Neural progenitor cell (in vitro differentiated cells): ENCODE measurements around the gene MIPEP. TPM values are rescaled to one million over a fixed set of nuclear protein-coding genes. Genes with fewer than 3 reads are reported as not detected.
A peak's percentile ranks its signal among the peaks of the same experiment; 100 is the strongest.

Experiments
- DNase-seq: peaks from one replicate; pipeline ENCODE4 v3.0.0-alpha.2; 2016; ENCODE audit warnings: low spot score
- H2AFZ ChIP-seq: fragments of 200-600 bp; sonication (generic); replicated peaks from 2 replicates; pipeline ENCODE4 v1.6.1; 2016; ENCODE audit warnings: antibody characterized with exemption
- H3F3A ChIP-seq: fragments of 200-600 bp; sonication (generic); 2 replicates; pipeline ENCODE4 v1.6.1; 2016; ENCODE audit warnings: antibody characterized with exemption, low read depth
- H3K27ac ChIP-seq: fragments of 200-600 bp; sonication (generic); 2 replicates; pipeline ENCODE4 v1.5.1; 2016; ENCODE audit warnings: mild to moderate bottlenecking
- H3K27me3 ChIP-seq: fragments of 200-600 bp; sonication (generic); 2 replicates; pipeline ENCODE4 v1.6.1; 2016; ENCODE audit warnings: mild to moderate bottlenecking, moderate library complexity
- H3K36me3 ChIP-seq: fragments of 200-600 bp; sonication (generic); 2 replicates; pipeline ENCODE4 v1.5.1; 2016
- H3K4me1 ChIP-seq: fragments of 200-600 bp; sonication (generic); 2 replicates; pipeline ENCODE4 v1.6.1; 2016; ENCODE audit warnings: mixed run types
- H3K4me2 ChIP-seq: fragments of 200-600 bp; sonication (generic); 2 replicates; pipeline ENCODE4 v1.6.1; 2016
- H3K4me3 ChIP-seq: fragments of 200-600 bp; sonication (generic); 2 replicates; pipeline ENCODE4 v1.5.1; 2016
- H3K79me2 ChIP-seq: fragments of 200-600 bp; sonication (generic); 2 replicates; pipeline ENCODE4 v1.6.1; 2016; ENCODE audit warnings: low read depth
- H3K9ac ChIP-seq: fragments of 200-600 bp; sonication (generic); 2 replicates; pipeline ENCODE4 v1.6.1; 2016
- H3K9me3 ChIP-seq: fragments of 200-600 bp; sonication (generic); 2 replicates; pipeline ENCODE4 v1.5.1; 2016; ENCODE audit warnings: low read depth
- H4K20me1 ChIP-seq: fragments of 200-600 bp; sonication (generic); 2 replicates; pipeline ENCODE4 v1.6.1; 2016; ENCODE audit warnings: low read depth
- H3K27ac Mint-ChIP-seq: 3 replicates; pipeline ENCODE4 v1.8.0; 2021; ENCODE audit warnings: mixed read lengths
- H3K27me3 Mint-ChIP-seq: 2 replicates; pipeline ENCODE4 v1.8.0; 2022; ENCODE audit warnings: low read depth, mild to moderate bottlenecking, inconsistent platforms, moderate library complexity, mixed read lengths; ENCODE audit not compliant: insufficient read depth
- H3K36me3 Mint-ChIP-seq: 3 replicates; pipeline ENCODE4 v1.8.0; 2021; ENCODE audit warnings: mixed read lengths
- H3K4me1 Mint-ChIP-seq: 3 replicates; pipeline ENCODE4 v1.8.0; 2021; ENCODE audit warnings: mixed read lengths
- H3K4me3 Mint-ChIP-seq: 3 replicates; pipeline ENCODE4 v1.8.0; 2021; ENCODE audit warnings: mild to moderate bottlenecking, moderate library complexity, mixed read lengths
- H3K9me3 Mint-ChIP-seq: 3 replicates; pipeline ENCODE4 v1.8.0; 2020; ENCODE audit warnings: mixed read lengths
- EZH2 ChIP-seq: fragments of 200-600 bp; sonication (generic); IDR thresholded peaks from 2 replicates; pipeline ENCODE4 v1.6.1; 2017; ENCODE audit warnings: antibody characterized with exemption, mild to moderate bottlenecking, moderate library complexity
- EZH2phosphoT487 ChIP-seq: fragments of 200-600 bp; sonication (generic); IDR thresholded peaks from 2 replicates; pipeline ENCODE4 v1.6.1; 2017; ENCODE audit warnings: antibody characterized with exemption
- total RNA-seq: library from RNA; depleted of rRNA; stranded (reverse); fragments of >200 nt; gene quantifications from 2 replicates; pipeline ENCODE4 v1.2.3, GENCODE V29; 2015; ENCODE audit warnings: low replicate concordance
- TF ChIP-seq, protein P1 (sequence below): fragments of 200-600 bp; sonication (generic); IDR thresholded peaks from 2 replicates; pipeline ENCODE4 v1.5.1; 2017; ENCODE audit warnings: antibody characterized with exemption, mild to moderate bottlenecking

The MIPEP gene
- total RNA-seq, 1 donor from 2014 or later: 22.8 TPM

DNA sequence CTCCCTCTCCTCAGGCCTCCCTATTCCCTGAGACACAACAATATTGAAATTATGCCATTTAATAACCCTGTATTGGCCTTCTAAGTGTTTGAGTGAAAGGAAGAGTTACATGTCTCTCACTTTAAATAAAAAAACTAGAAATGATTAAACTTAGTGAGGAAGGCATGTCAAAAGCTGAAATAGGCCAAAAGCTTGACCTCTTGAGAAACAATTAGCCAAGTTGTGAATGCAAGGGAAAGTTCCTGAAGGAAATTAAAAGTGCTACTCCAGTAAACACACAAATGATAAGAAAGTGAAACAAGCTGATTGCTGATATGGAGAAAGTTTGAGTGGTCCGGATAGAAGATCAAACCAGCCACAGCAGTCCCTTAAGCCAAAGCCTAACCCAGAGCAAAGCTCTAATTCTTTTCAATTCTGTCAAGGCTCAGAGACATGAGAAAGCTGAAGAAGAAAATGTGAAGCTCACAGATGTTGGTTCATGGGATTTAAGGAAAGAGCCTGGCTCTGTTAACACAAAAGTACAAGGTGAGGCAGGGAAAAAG, 191.4 kb downstream of the MIPEP start:
- H3K27ac Mint-ChIP-seq: no peak overlapping the region
- Histone ChIP-seq H3K79me2 (no peaks in the 10 kb centered on the region), H3K27ac (no peak overlapping the region), H4K20me1 (no peaks in the 10 kb centered on the region), H3K9ac (no peak overlapping the region), H3F3A (no peaks in the 10 kb centered on the region), H3K27me3 (no peaks in the 10 kb centered on the region), H3K4me2 (no peak overlapping the region), H3K9me3 (no peaks in the 10 kb centered on the region), H3K4me1 (peaks cover 9% of the 10 kb centered on the region), H2AFZ (no peak overlapping the region), H3K4me3 (no peak overlapping the region), H3K36me3 (no peaks in the 10 kb centered on the region)
- no peak for DNase-seq
- TF ChIP-seq EZH2phosphoT487 (no peak), EZH2 (no peak)
- TF ChIP-seq, protein P1, sequence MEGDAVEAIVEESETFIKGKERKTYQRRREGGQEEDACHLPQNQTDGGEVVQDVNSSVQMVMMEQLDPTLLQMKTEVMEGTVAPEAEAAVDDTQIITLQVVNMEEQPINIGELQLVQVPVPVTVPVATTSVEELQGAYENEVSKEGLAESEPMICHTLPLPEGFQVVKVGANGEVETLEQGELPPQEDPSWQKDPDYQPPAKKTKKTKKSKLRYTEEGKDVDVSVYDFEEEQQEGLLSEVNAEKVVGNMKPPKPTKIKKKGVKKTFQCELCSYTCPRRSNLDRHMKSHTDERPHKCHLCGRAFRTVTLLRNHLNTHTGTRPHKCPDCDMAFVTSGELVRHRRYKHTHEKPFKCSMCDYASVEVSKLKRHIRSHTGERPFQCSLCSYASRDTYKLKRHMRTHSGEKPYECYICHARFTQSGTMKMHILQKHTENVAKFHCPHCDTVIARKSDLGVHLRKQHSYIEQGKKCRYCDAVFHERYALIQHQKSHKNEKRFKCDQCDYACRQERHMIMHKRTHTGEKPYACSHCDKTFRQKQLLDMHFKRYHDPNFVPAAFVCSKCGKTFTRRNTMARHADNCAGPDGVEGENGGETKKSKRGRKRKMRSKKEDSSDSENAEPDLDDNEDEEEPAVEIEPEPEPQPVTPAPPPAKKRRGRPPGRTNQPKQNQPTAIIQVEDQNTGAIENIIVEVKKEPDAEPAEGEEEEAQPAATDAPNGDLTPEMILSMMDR: no peak
- H3K27me3 Mint-ChIP-seq: peaks cover 7% of the 10 kb centered on the region
- H3K4me1 Mint-ChIP-seq: peaks cover 13% of the 10 kb centered on the region
- no peaks in the 10 kb centered on the region for H3K36me3 Mint-ChIP-seq
- peaks cover 6% of the 10 kb centered on the region for H3K9me3 Mint-ChIP-seq
- H3K4me3 Mint-ChIP-seq: no peak overlapping the region

DNA sequence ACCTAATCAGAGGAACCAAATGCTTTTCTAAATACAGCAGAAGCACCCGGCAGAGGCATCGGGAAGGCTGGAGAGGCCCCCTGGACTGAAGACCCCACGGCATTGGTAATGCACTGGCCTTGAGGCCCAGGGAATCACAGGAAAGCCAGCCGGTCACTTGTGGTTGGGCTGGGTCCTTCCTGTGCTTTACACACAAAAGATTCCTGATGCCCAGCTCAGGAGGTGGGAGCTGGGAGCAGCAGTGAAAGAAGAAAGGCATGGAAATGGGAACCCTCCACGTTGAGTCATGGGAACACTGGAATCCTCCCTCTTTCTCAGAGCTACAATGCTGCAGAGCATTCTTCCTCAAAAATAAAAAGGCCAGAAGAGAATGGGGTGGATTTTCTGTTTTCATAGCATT, 192.6 kb downstream of the MIPEP start:
- no peaks in the 10 kb centered on the region for H3F3A ChIP-seq
- H3K27me3 Mint-ChIP-seq: peaks cover 7% of the 10 kb centered on the region
- no peaks in the 10 kb centered on the region for H3K27me3 ChIP-seq
- H3K4me3 Mint-ChIP-seq: no peak overlapping the region
- H3K9me3 Mint-ChIP-seq: peaks cover 6% of the 10 kb centered on the region
- H4K20me1 ChIP-seq: no peaks in the 10 kb centered on the region
- H2AFZ ChIP-seq: peak overlapping the region; percentile 8
- H3K9me3 ChIP-seq: no peaks in the 10 kb centered on the region
- no peak overlapping the region for H3K4me2 ChIP-seq
- H3K27ac ChIP-seq: no peak overlapping the region
- DNase-seq: peak; percentile 15
- peaks cover 12% of the 10 kb centered on the region for H3K4me1 Mint-ChIP-seq
- no peaks in the 10 kb centered on the region for H3K79me2 ChIP-seq
- H3K36me3 Mint-ChIP-seq: no peaks in the 10 kb centered on the region
- H3K36me3 ChIP-seq: no peaks in the 10 kb centered on the region
- no peak overlapping the region for H3K4me3 ChIP-seq
- no peak overlapping the region for H3K9ac ChIP-seq
- no peak overlapping the region for H3K27ac Mint-ChIP-seq
- TF ChIP-seq, protein P1: no peak
- TF ChIP-seq EZH2 (no peak), EZH2phosphoT487 (no peak)
- peaks cover 9% of the 10 kb centered on the region for H3K4me1 ChIP-seq

DNA sequence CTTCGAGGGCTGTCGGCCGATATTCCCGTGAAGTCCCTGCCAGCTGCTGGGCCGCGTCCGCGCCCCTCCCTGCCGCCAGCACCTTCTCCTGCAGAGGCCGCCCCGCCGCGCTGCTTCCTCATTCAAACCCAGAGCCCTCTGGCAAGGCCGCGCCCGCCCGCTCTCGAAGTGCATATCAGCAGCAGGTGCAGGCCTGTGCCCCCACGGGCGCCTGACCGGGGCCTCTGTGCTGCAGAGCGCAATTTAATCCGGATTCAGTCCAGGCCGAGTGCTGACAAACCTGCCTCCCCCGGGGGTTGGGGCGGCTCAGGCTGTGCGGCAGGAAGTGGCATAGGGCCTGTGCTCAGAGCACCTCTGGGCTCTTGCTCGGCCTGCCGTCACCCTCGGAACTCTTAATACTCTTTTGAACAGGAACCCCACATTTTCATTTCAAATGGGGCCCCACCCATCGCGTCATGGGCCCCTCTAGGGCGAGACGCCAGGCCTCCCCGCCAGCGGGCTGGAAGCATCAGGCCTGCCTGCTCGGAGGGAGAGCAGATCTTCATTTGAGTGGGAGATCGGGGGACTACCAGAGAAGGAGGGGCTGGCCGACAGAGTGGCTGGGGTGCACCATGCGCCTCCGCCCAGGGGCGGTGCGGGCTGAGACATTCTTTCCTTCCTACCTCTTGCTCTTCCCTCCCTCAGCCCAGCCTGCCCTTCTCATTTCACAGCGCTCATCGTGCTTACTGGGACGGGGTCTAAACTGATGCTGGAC, 193.3 kb downstream of the MIPEP start:
- Mint-ChIP-seq H3K27me3 (peaks cover 7% of the 10 kb centered on the region), H3K36me3 (no peaks in the 10 kb centered on the region), H3K4me3 (no peak overlapping the region), H3K27ac (peak overlapping the region; percentile 78), H3K9me3 (peaks cover 6% of the 10 kb centered on the region), H3K4me1 (peaks cover 9% of the 10 kb centered on the region)
- H3K4me3 ChIP-seq: no peak overlapping the region
- H3K4me2 ChIP-seq: no peak overlapping the region
- peaks cover 9% of the 10 kb centered on the region for H3K4me1 ChIP-seq
- H3K27me3 ChIP-seq: no peaks in the 10 kb centered on the region
- no peak for DNase-seq
- H2AFZ ChIP-seq: peak overlapping the region; percentile 8
- H4K20me1 ChIP-seq: no peaks in the 10 kb centered on the region
- no peak overlapping the region for H3K9ac ChIP-seq
- H3F3A ChIP-seq: no peaks in the 10 kb centered on the region
- H3K27ac ChIP-seq: no peak overlapping the region
- no peaks in the 10 kb centered on the region for H3K79me2 ChIP-seq
- TF ChIP-seq EZH2 (no peak), EZH2phosphoT487 (no peak)
- TF ChIP-seq, protein P1: no peak
- H3K36me3 ChIP-seq: no peaks in the 10 kb centered on the region
- no peaks in the 10 kb centered on the region for H3K9me3 ChIP-seq
